MM.1S (cell line): Measurements from ENCODE around the gene PLPP7.

Experiments
- EZH2 ChIP-seq: fragments of 300-600 bp; sonication (generic); optimal IDR thresholded peaks from 2 replicates; pipeline ENCODE3; 2017; ENCODE audit warnings: low read depth, mild to moderate bottlenecking, antibody characterized with exemption, low read length, mixed read lengths
- EZH2phosphoT487 ChIP-seq: fragments of 300-600 bp; sonication (generic); IDR thresholded peaks from 2 replicates; pipeline ENCODE4 v1.6.1; 2018; ENCODE audit warnings: antibody characterized with exemption, low read length
- TF ChIP-seq, protein P1 (sequence below): fragments of 300-600 bp; sonication (generic); IDR thresholded peaks from 2 replicates; pipeline ENCODE4 v1.5.1; 2016; ENCODE audit warnings: antibody characterized with exemption, low read length, mixed read lengths

DNA sequence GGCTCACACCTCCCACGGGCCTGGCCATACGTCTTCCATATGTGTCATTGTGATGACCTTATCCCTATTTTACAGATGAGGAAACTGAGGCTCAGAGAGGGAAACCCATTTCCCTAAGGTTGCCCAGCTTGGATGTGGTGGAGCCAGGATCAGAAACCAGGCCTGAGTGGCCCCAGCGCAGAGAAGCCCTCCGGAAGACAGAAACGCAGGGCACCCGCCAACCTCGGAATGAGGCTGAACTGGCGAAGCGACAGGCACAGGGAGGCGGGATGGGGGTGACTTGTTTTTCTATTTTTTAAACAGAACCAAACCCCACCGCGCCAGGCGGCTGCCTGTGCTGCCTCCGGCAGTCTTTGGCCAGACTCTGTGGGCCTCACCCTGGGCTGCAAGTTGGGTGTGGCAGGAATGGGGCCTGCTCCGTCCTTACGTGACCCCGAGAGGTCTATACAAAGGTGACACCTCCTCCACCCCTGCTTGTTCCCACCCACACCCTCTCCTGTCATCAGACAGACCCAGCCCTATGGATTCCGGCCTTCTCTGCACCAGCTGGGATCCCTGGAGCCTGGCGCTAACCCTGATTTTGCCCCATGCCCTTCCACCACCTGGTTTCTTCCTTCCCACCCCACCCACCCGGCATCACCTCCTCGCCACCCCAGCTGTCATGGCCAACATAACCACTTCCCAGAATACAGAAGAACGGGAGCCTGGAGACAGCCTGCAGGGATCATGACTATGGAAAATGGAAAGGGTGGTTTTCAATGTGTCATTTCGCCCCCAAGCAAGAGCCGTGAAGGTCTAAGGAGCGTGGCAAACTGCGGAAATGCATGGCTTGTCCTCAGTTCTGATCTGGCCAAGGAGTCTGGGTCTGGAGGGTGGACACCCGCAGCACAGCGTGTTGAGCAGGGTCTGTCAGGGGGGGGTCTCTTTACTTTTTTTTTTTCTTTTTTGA is 23.6 kb downstream of the PLPP7 start:
- TF ChIP-seq, protein P1, sequence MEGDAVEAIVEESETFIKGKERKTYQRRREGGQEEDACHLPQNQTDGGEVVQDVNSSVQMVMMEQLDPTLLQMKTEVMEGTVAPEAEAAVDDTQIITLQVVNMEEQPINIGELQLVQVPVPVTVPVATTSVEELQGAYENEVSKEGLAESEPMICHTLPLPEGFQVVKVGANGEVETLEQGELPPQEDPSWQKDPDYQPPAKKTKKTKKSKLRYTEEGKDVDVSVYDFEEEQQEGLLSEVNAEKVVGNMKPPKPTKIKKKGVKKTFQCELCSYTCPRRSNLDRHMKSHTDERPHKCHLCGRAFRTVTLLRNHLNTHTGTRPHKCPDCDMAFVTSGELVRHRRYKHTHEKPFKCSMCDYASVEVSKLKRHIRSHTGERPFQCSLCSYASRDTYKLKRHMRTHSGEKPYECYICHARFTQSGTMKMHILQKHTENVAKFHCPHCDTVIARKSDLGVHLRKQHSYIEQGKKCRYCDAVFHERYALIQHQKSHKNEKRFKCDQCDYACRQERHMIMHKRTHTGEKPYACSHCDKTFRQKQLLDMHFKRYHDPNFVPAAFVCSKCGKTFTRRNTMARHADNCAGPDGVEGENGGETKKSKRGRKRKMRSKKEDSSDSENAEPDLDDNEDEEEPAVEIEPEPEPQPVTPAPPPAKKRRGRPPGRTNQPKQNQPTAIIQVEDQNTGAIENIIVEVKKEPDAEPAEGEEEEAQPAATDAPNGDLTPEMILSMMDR = no peak
- TF ChIP-seq EZH2 = no peak
- no peak for TF ChIP-seq EZH2phosphoT487
